Measurements from ENCODE around the gene SLC12A7.

The SLC12A7 gene

GRCh38 chr5:1018596-1018995 lies 93.3 kb downstream of the SLC12A7 start:
- DNase-seq (ENCODE audit: low spot score): no peak

GRCh38 chr5:1017691-1018455 lies 94.0 kb downstream of the SLC12A7 start:
- DNase-seq (ENCODE audit: low spot score): no peak

DNA sequence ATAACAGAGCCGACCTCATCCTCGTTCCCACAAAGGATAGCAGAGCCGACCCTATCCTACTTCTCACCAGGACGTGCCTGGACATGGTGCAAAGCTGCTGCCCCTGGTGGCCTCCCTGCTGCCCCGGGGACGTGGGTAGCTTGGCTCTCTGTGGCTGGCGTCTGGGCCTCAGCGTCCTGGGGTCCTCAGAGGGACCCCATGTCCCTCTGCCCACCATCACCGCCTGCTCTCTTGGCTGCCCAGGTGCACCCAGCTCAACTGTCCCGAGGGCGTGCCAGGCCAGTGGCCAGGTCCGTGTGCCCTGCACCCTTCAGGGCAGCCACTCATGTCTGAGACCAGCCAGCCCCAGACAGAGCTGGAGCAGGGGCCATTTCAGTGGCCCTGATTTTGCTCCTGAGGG lies 94.8 kb downstream of the SLC12A7 start:
- no peak for DNase-seq (ENCODE audit: low spot score)

DNA sequence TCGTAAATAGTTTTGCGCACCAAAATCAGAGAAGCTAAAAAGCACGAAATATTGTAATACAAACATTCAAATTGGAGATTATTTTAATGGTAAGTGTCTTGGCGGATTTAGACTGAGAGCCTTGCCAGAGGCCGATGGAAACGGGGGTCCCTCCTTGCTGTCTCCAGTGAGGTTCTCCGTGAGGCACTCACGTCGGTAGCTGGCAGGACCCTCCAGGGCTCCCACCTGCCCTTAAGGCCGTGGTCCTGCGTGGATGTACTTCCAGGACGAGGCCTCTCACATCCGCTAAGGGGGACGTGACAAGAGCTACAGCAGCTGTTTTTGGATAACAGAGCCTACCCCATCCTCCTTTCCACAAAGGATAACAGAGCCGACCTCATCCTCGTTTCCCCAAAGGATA lies 95.4 kb downstream of the SLC12A7 start:
- DNase-seq (ENCODE audit: low spot score): no peak

DNA sequence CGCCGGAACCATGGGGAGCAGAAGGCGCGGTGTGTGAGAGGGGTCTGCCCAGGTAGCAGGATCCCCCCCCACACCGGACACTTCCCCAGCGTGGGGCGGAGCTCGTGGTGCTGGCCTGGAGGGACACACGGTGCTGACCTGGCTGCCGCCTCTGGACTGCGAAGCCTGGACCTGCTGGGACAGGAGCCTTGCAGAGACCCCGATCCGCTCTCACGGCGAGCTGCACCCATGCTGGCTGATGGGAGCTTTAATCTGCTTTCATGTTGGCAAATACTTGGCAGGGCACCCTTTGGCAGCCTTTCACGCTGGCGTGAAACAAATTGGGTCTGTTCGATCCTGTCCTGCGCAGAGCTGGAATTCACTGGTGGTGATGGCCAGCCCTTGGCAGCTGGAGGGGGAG lies 95.8 kb downstream of the SLC12A7 start:
- DNase-seq (ENCODE audit: low spot score): no peak

DNA sequence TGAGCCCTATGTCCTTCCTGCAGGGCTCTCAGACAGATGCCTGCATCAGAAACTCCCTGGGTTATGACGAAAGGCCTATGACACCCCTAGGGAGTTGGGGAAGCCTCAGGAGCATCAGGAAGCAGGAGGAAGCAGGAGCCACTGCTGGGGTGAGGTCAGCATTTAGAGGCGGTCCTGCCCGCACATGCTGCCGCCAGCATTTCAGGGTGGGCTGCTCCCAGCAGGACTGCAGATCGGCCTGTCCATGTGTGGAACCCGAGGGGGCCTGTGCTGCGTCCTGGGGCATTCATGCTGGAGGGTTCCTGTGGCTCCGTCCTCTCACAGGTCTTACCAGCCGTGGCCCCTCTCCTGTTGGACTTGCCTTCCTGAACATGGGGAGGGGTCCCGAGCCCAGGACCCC lies 96.4 kb downstream of the SLC12A7 start:
- no peak for DNase-seq (ENCODE audit: low spot score)

DNA sequence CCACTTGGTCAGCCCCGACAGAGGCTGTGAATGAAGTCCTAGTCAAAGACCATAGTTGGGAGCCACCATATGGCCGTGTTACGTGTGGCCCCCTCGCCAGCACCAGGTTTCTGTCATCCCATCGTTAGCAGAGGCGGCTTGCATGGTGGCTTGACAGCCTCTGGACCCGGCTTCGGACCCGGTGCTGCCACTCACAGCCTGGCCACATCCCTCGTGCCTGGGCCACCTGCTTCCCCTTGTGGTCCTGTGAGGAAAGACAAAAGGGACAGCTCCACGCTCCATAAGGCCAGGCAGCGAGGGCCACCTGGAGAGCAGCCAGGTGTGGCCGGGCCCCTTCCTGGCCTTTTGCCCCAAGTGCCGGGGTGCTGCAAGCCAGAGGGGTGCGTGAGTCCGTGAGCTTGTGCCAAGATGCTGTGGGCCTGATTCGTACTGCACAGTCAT lies 97.1 kb downstream of the SLC12A7 start:
- DNase-seq (ENCODE audit: low spot score): no peak

DNA sequence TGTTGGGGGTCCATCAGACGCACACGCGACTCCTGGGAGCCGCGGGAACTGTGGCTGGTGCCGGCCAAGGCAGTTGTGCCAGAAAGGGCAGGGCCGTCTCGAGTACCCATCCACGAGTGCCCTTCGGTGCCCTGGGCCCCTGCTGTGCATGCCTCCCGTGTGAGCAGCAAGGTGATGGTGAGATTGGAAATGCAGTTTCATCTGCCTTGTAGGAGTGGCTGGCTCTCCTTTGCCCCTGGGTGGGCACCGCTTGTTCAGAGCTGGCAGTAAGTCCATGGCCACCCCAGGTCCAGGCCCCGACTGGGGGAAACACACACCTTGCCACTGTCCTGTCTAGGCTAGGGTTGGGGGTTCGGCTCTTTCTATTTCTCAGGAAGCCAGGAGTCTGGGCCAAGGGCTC lies 97.5 kb downstream of the SLC12A7 start:
- DNase-seq (ENCODE audit: low spot score): no peak

DNA sequence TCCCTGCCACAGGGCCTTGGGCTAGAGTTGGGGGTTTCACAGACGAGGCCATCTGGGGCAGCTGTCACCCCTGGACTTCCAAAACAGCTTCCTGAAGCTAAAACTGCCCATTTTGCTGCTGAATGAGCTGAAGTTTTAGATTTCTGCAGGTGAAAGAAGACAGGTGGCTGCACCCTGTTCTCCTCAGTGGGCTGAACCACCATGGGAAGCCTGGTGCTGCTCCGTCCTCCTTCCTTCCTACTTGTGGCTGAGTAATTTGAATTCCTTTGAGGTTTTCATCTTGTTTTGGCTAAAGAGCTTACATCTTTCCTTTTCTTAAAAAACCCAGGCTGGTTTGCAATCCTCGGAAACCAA lies 97.9 kb downstream of the SLC12A7 start:
- no peak for DNase-seq (ENCODE audit: low spot score)

DNA sequence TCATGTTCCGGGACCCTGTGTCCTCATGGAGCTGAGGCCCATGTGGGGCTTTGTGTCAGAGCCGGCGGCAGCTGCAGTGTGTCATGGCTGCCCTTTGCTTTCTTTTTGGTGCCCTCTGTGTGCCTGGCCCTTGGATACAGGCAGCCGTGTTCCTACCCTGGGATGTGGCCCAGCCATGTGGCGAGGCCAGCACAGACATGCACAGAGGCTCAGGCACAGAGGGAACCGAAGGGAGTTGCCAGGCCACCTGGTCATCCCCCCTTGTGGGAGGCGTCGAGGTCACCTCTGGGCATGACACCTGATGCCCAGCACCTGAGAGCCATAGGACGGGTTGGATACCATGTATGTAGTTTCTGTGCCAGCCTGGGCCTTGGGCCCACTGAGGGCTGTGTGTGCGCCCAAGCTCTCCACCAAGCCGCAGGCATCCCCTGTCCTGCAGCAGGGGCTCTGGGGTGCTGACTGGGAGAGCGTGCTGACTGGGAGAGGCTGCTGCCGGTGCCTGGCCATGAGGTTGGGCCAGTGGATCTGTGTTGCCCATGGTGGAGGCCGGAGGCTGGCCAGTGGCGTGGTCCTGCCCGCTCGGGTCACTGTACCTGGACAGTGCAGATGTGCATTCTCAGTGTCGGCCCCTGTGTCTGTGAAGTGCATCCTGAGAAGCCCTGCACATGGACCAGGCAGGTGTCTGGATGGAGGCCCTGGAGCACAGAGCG lies 98.5 kb downstream of the SLC12A7 start:
- no peak for DNase-seq (ENCODE audit: low spot score)

DNA sequence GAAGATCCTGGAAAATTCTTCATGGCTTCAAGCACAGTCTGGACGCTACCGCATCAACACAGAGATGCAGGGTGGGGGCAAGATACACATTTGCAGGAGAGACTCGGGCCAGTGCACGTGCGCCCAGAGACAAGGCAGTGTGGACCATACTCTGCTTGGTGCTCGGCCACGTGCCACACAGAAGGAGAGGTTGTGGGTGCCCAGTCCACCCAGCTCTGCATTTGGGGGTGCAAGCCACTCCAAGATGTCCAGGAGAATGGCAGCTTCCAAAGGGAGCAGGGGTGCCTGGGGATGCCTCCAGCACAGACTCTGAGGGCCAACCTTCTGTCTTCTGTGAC lies 99.0 kb downstream of the SLC12A7 start:
- no peak for DNase-seq (ENCODE audit: low spot score)

DNA sequence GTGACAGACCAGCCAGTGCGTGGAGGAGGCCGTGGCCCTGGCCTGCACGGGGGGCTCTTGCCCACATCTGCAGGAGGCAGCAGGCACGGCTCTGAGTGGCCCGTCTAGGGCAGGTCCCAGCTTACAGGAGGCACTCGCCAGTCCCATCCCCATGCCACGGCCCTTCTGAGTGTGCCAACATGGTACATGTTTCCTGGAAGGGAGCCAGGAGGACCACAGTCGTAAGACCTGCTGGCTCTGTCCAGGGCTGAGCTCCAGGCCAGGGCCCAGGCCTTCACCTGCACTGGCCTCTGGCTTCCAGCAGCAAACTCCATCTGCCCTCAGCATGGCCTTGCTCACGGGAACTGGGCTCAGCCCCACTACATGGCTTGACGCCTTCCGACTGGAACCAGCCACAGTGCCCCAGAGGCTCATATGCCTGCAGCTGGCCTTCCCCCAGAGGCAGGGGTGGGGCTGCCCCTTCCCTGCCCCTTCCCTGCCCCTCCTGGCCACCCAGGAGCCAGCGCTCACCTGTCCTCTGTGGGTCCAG lies 99.5 kb downstream of the SLC12A7 start:
- DNase-seq (ENCODE audit: low spot score): no peak

- DNase-seq (ENCODE audit: low spot score): no peak
These were observed 100.0 kb downstream of the SLC12A7 start for GRCh38 chr5:1011741-1012312.

GRCh38 chr5:1011226-1011631 lies 100.6 kb downstream of the SLC12A7 start:
- peak; percentile 20 for DNase-seq (ENCODE audit: low spot score)

DNA sequence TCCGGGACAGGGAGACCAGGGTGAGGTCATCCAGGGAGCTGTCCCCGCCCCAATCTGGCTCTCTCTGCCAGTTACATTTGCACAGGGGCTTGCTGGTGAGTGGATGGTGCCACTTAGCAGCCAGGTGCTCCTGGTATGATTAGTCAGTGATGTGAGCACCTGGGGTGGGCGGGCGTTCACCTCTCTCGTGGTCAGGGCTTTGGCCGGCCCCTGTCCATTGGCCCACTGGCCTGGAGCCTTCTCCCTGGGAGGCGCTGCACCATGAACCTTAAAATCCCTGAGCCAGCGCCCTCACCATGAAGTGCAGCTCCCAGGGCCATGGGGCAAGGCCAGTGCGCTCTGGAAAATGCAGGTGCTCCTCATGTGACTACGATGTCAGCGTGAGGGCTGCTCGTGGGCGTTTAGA lies 101.2 kb downstream of the SLC12A7 start:
- DNase-seq (ENCODE audit: low spot score): no peak

DNA sequence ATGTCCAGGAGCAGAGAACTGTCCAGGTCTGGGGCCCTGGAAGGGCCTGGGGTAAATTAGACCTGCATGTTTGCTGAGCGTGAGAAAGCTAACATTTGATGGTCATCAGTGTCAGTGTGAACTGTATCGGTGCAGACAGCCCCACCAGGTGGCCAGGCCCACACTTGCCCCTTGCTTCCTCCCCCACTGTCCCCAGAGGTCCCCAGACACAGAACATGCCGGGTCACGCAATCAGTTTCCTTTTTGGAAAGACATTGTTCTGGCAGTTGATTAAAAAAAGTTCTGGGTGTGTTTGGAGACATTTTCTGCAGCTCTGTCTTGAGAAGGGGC lies 101.7 kb downstream of the SLC12A7 start:
- DNase-seq (ENCODE audit: low spot score): no peak

GRCh38 chr5:1009359-1010180 lies 102.3 kb downstream of the SLC12A7 start:
- no peak for DNase-seq (ENCODE audit: low spot score)

- no peak for DNase-seq (ENCODE audit: low spot score)
These were observed 103.2 kb downstream of the SLC12A7 start, which contains the start of gene NKD2 for GRCh38 chr5:1008451-1009358. Gene NKD2 (plus strand): TSS chr5:1008802. CDS start chr5:1009058, 256 bp downstream.

DNA sequence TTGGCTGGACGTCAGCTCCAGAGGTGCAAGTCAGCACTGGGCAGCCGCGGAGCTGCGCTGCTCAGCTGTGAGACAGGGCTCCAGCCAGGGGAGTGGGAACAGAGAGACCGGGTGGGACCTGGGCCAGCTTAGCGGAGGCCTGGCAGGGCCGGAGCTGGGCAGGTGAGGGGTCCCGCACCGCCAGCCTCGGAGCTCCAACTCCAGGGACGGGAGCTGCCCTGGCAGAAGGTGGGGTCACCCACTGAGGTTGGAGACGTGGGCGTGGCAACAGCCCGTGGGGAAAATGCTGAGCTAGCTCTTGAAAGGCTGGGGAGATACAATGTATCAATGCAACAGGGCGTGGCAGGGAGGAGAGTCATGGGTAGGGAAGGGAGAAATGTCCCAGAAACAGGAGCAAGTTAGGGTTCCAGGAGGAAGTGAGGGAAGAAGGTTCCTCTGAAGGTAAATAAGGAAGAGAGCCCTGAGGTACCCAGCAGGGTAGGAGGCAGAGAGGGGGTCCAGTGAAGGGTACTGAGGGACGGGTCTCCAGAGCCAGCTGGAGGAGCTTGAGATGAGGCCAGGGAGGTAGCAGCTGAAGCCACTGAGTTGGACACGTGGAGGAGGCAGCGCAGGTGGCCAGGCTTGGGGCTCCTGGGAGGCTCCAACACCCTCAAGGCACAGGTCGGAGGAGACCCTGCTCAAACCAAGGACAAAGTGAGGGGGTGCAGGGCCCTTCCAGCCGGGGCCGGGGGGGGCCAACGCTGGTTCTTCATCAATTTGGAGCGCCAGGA lies 104.0 kb downstream of the SLC12A7 start:
- DNase-seq (ENCODE audit: low spot score): no peak

- DNase-seq (ENCODE audit: low spot score): no peak
These were observed 104.6 kb downstream of the SLC12A7 start for GRCh38 chr5:1007221-1007680.
